B cell (primary cell): ENCODE measurements around the gene FOXP4. TPM values are rescaled to one million over a fixed set of nuclear protein-coding genes. Genes with fewer than 3 reads are reported as not detected.

ENCODE experiments used
- ATAC-seq: fragments of 200-7000 bp; cut with Tn5 transposase; one replicate; pipeline ENCODE4 v1.10.0; 2021; ENCODE audit warnings: low read depth, mild to moderate bottlenecking, moderate number of reproducible peaks, moderate library complexity
- CTCF ChIA-PET: fragments of 350-600 bp; sonication (Branson Sonifier 250); formaldehyde crosslinking; loops from one replicate; lab custom pipeline; 2021; ENCODE audit warnings: antibody characterized with exemption, inconsistent platforms; lab: Charles Lee
- POLR2A ChIA-PET: fragments of 350-600 bp; sonication (Branson Sonifier 250); formaldehyde crosslinking; loops from one replicate; lab custom pipeline; 2021; ENCODE audit warnings: antibody characterized with exemption; lab: Charles Lee
- DNase-seq: peaks from one replicate; pipeline ENCODE4 v3.0.0; 2013
- H2AFZ ChIP-seq: 2 replicates; pipeline ENCODE4 v1.6.1; 2012; ENCODE audit warnings: mild to moderate bottlenecking, low read depth, low read length; ENCODE audit not compliant: insufficient read depth, poor library complexity, severe bottlenecking
- H3K27ac ChIP-seq, 2 donors: 1 replicate in 1 of 2; 2 replicates in 1 of 2; pipeline ENCODE4 v1.5.1; 2012 to 2013; ENCODE audit warnings: low read length in 2 of 2, mild to moderate bottlenecking in 2 of 2, moderate library complexity in 1 of 2
- H3K27me3 ChIP-seq, 4 experiments: fragments of 200-600 bp in 1 of 4; sonication (generic) in 1 of 4; replicated peaks in 1 of 4; 1 replicate in 2 of 4; 2 replicates in 2 of 4; pipeline versions ENCODE4 v1.6.1 to v1.7.0; 2013 to 2016; ENCODE audit warnings: low read length in 3 of 4, mild to moderate bottlenecking in 2 of 4, mixed read lengths in 1 of 4, moderate library complexity in 1 of 4; ENCODE audit not compliant: insufficient read depth in 4 of 4, control insufficient read depth in 3 of 4; ENCODE audit errors: control extremely low read depth in 1 of 4
- H3K36me3 ChIP-seq, 2 experiments: replicated peaks in 1 of 2; 1 replicate in 1 of 2; 2 replicates in 1 of 2; pipeline versions ENCODE4 v1.6.1 to v1.7.1; 2013; ENCODE audit warnings: low read length in 1 of 2; ENCODE audit not compliant: insufficient read depth in 2 of 2, control insufficient read depth in 1 of 2; ENCODE audit errors: control extremely low read depth in 1 of 2, extremely low read depth in 1 of 2
- H3K4me1 ChIP-seq, 2 donors: fragments of 200-600 bp in 1 of 2; sonication (generic) in 1 of 2; 1 replicate in 1 of 2; 2 replicates in 1 of 2; pipeline versions ENCODE4 v1.5.1 to v1.6.1; 2013 to 2017; ENCODE audit warnings: low read length in 2 of 2; ENCODE audit not compliant: control insufficient read depth in 2 of 2, insufficient read depth in 2 of 2
- H3K4me2 ChIP-seq: replicated peaks from 2 replicates; pipeline ENCODE3; 2012; ENCODE audit warnings: mild to moderate bottlenecking, low read depth, low read length; ENCODE audit not compliant: poor library complexity, severe bottlenecking
- H3K4me3 ChIP-seq, 5 experiments: fragments of 200-600 bp in 1 of 5; sonication (generic) in 1 of 5; 1 replicate in 3 of 5; 2 replicates in 2 of 5; pipeline versions ENCODE4 v1.5.1 to v1.7.0; 2011 to 2016; ENCODE audit warnings: low read length in 4 of 5, mild to moderate bottlenecking in 4 of 5, low read depth in 2 of 5, control low read depth in 1 of 5, moderate library complexity in 1 of 5; ENCODE audit not compliant: insufficient read depth in 1 of 5; ENCODE audit errors: control extremely low read depth in 1 of 5, extremely low read depth in 1 of 5
- H3K79me2 ChIP-seq: fragments of 200-600 bp; sonication (generic); one replicate; pipeline ENCODE4 v1.6.0; 2016; ENCODE audit warnings: low read length; ENCODE audit not compliant: control insufficient read depth, insufficient read depth
- H3K9ac ChIP-seq: fragments of 200-600 bp; sonication (generic); 2 replicates; pipeline ENCODE4 v1.6.1; 2017; ENCODE audit warnings: mild to moderate bottlenecking, low read length, moderate library complexity
- H3K9me3 ChIP-seq, 3 donors: one replicate each; pipeline versions ENCODE4 v1.6.1 to v1.7.1; 2013; ENCODE audit warnings: low read length in 2 of 3; ENCODE audit not compliant: control insufficient read depth in 2 of 3, insufficient read depth in 1 of 3; ENCODE audit errors: control extremely low read depth in 1 of 3
- H4K20me1 ChIP-seq: 2 replicates; pipeline ENCODE4 v1.6.0; 2012; ENCODE audit warnings: mild to moderate bottlenecking, low read length; ENCODE audit not compliant: insufficient read depth, control insufficient read depth, poor library complexity, severe bottlenecking
- H3K27ac Mint-ChIP-seq: one replicate; pipeline ENCODE4 v1.8.0; 2021; ENCODE audit warnings: mixed read lengths
- H3K27me3 Mint-ChIP-seq: one replicate; pipeline ENCODE4 v1.8.0; 2021; ENCODE audit warnings: mixed read lengths
- H3K4me1 Mint-ChIP-seq: one replicate; pipeline ENCODE4 v1.8.0; 2021; ENCODE audit warnings: mixed read lengths
- H3K4me3 Mint-ChIP-seq: one replicate; pipeline ENCODE4 v1.8.0; 2021; ENCODE audit warnings: mixed read lengths
- H3K9me3 Mint-ChIP-seq: one replicate; pipeline ENCODE4 v1.8.0; 2022; ENCODE audit warnings: mixed read lengths; ENCODE audit not compliant: insufficient read depth
- EZH2 ChIP-seq: IDR thresholded peaks from 2 replicates; pipeline ENCODE4 v1.6.1; 2012; ENCODE audit warnings: borderline replicate concordance, low read depth, mild to moderate bottlenecking, moderate library complexity, low read length; ENCODE audit not compliant: insufficient read depth, poor library complexity, severe bottlenecking
- WGBS: methylation state at CpG from one replicate; pipeline ENCODE4 v1.1.5; 2013; ENCODE audit warnings: missing lambda C conversion rate; ENCODE audit not compliant: insufficient coverage; 5-methylcytosine and 5-hydroxymethylcytosine counted together
- intact Hi-C: fragments of 100-400 bp; cut with micrococcal nuclease; formaldehyde crosslinking; loops from one replicate; pipeline ENCODE4 v1.10.0; 2022
- polyA plus RNA-seq: library from polyadenylated mRNA; depleted of rRNA; stranded (reverse); fragments of >200 nt; gene quantifications from 2 replicates; pipeline ENCODE4 v1.2.3, GENCODE V29; 2012
- total RNA-seq, 2 donors: library from RNA; stranded (reverse); fragments of 120-200 nt in 1 of 2; gene quantifications; 1 replicate in 1 of 2; 2 replicates in 1 of 2; pipeline versions ENCODE4 v1.2.3 to v1.2.4, GENCODE V29; 2013 to 2022
- TF ChIP-seq, protein P1 (sequence below): fragments of 200-600 bp; IDR thresholded peaks from one replicate; pipeline ENCODE4 v1.8.0; 2022; ENCODE audit warnings: antibody characterized with exemption, mild to moderate bottlenecking

The FOXP4 gene
- total and polyA plus RNA-seq, 2 donors (not counting 1 experiment from before 2014, with no cell fraction given) = 17.0 to 38.7 TPM

DNA sequence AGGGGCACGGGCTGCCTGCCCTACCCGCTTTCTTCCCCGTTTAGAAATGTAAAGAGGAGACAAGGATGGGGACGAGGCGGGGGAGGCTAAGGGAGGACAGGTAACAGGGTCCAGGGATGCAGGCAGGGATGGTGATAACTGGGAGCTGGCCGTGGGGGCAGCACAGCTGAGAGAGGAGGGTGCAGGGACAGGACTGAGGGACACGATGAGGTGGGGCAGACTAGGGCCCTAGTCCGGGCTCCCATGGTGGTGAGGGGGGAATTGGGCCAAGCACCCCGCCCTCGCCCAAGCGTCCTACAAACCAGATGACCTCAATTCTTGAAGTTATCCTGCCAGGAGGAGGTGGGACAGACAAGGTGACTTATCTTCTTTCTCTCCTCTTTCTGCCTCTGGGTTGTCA is 47.7 kb downstream of the FOXP4 start:
- Histone ChIP-seq H3K36me3 (peaks cover 0 to 36% of the 10 kb centered on the region in 2 experiments), H3K4me1 (peaks cover 0 to 3% of the 10 kb centered on the region in 2 donors), H3K27me3 (no peaks in the 10 kb centered on the region), H3K4me3 (no peak overlapping the region), H3K79me2 (no peaks in the 10 kb centered on the region), H3K27ac (no peak overlapping the region), H4K20me1 (no peaks in the 10 kb centered on the region), H3K9me3 (no peaks in the 10 kb centered on the region), H2AFZ (no peak overlapping the region), H3K4me2 (no peak overlapping the region), H3K9ac (no peak overlapping the region)
- peaks cover 2% of the 10 kb centered on the region for H3K4me1 Mint-ChIP-seq
- H3K27me3 Mint-ChIP-seq = no peaks in the 10 kb centered on the region
- TF ChIP-seq EZH2 = no peak
- TF ChIP-seq, protein P1, sequence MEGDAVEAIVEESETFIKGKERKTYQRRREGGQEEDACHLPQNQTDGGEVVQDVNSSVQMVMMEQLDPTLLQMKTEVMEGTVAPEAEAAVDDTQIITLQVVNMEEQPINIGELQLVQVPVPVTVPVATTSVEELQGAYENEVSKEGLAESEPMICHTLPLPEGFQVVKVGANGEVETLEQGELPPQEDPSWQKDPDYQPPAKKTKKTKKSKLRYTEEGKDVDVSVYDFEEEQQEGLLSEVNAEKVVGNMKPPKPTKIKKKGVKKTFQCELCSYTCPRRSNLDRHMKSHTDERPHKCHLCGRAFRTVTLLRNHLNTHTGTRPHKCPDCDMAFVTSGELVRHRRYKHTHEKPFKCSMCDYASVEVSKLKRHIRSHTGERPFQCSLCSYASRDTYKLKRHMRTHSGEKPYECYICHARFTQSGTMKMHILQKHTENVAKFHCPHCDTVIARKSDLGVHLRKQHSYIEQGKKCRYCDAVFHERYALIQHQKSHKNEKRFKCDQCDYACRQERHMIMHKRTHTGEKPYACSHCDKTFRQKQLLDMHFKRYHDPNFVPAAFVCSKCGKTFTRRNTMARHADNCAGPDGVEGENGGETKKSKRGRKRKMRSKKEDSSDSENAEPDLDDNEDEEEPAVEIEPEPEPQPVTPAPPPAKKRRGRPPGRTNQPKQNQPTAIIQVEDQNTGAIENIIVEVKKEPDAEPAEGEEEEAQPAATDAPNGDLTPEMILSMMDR = no peak
- H3K4me3 Mint-ChIP-seq = no peak overlapping the region
- DNase-seq (no peak), ATAC-seq (no peak)
- POLR2A ChIA-PET = no interaction called here
- CTCF ChIA-PET = interaction anchor here (1.0 to 11.9 kb wide), 5 partner anchors 131 to 287 kb away, joined by 3 to 181 read pairs (median 9); no protein-coding TSS in a partner anchor
- intact Hi-C loops = no loop called here
- 98% methylated on average over 8 of the region's 11 CpGs for WGBS
- H3K9me3 Mint-ChIP-seq = no peaks in the 10 kb centered on the region
- H3K27ac Mint-ChIP-seq = no peak overlapping the region

GRCh38 chr6:41594326-41594725 is 48.1 kb downstream of the FOXP4 start:
- H3K79me2 ChIP-seq = no peaks in the 10 kb centered on the region
- H2AFZ ChIP-seq = no peak overlapping the region
- peaks cover 0 to 3% of the 10 kb centered on the region in 2 donors for H3K4me1 ChIP-seq
- CTCF ChIA-PET = interaction anchor here (0.9 to 11.9 kb wide), 8 partner anchors 9 to 287 kb away, joined by 3 to 181 read pairs (median 7); partner anchors contain the start of gene TOMM6
- WGBS = 97% methylated on average over 4 of the region's 5 CpGs
- H4K20me1 ChIP-seq = no peaks in the 10 kb centered on the region
- ATAC-seq = no peak
- H3K27me3 ChIP-seq = no peaks in the 10 kb centered on the region
- H3K4me3 ChIP-seq = no peak overlapping the region
- no peaks in the 10 kb centered on the region for H3K27me3 Mint-ChIP-seq
- H3K4me1 Mint-ChIP-seq = peaks cover 2% of the 10 kb centered on the region
- H3K9me3 Mint-ChIP-seq = no peaks in the 10 kb centered on the region
- TF ChIP-seq EZH2 = no peak
- TF ChIP-seq, protein P1 = no peak
- no peaks in the 10 kb centered on the region for H3K9me3 ChIP-seq
- POLR2A ChIA-PET = interaction anchor here (0.6 kb wide), 1 partner anchor 139 kb away, joined by 4 read pairs; no protein-coding TSS in a partner anchor
- H3K27ac ChIP-seq = no peak overlapping the region
- intact Hi-C loops = no loop called here
- H3K27ac Mint-ChIP-seq = no peak overlapping the region
- no peak overlapping the region for H3K9ac ChIP-seq
- DNase-seq = no peak
- peaks cover 0 to 39% of the 10 kb centered on the region in 2 experiments for H3K36me3 ChIP-seq
- no peak overlapping the region for H3K4me2 ChIP-seq
- no peak overlapping the region for H3K4me3 Mint-ChIP-seq
